ENCODE measurements around the gene CIRBP. TPM values are rescaled to one million over a fixed set of nuclear protein-coding genes. Genes with fewer than 3 reads are reported as not detected.
A peak's percentile ranks its signal among the peaks of the same experiment; 100 is the strongest.

Gene CIRBP
- total and polyA plus RNA-seq, 3 experiments from 2014 or later: 238 to 258 (median 253) TPM

DNA sequence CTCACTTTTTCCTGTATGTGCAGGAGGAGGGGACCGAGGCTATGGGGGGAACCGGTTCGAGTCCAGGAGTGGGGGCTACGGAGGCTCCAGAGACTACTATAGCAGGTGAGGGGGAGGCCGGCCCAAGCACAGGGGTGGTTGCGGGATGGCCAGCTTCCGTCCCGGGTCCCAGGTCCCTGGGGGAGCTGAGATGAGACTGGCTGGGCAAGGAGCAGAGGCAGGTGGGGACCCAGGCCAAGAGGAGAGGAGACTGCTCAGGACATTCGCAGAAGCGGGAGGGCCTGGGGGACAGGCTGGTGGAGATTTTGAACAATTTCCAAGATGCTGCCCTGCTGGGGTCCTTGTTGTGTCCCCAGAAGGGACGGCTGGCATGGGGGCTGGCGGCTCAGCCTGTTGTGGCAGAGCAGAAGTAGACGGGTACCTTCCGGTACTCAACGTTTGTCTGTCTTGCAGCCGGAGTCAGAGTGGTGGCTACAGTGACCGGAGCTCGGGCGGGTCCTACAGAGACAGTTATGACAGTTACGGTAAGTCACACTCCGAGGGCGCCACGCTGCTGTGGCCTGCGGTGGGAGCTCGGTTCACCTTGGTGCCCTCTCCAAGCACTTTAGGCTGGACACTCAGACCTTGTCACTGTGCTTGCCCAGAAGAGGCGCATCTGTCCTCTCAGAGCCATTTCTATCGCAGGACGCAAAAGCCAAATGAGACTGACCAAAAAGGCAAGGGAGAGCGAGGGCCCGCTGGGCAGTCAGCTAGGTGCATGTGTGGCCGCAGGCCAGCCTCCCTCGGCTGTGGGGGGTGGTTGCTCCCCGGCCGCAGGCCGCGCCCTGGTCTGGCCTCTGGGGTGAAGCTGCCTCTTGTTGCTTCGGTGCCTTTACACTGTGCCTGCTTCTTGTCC is 2.6 kb downstream of the CIRBP start:
- Histone ChIP-seq H3K4me3 (ENCODE audit: low read length) (peak overlapping the region; percentile 99), H3K4me1 (ENCODE audit: insufficient read depth, low read length) (peaks cover 82% of the 10 kb centered on the region), H3K36me3 (ENCODE audit: insufficient read depth, low read length) (peaks cover 42% of the 10 kb centered on the region), H3K27me3 (ENCODE audit: insufficient read depth, low read length, poor library complexity, severe bottlenecking) (no peaks in the 10 kb centered on the region), H3K9me3 (ENCODE audit: low read length) (no peaks in the 10 kb centered on the region), H3K27ac (ENCODE audit: low read depth, low read length) (peak overlapping the region; percentile 54)
- no peaks in the 10 kb centered on the region for H3K9me3 Mint-ChIP-seq
- H3K27ac Mint-ChIP-seq: peak overlapping the region; percentile 86 to 98 (median 93)
- peaks cover 0 to 10% of the 10 kb centered on the region in 2 donors for H3K27me3 Mint-ChIP-seq
- POLR2A ChIA-PET: interaction anchor here (0.9 to 3.5 kb wide), 2 partner anchors 19 to 27 kb away, joined by 5 to 17 read pairs; no protein-coding TSS in a partner anchor
- H3K4me3 Mint-ChIP-seq: peak overlapping the region; percentile 86 to 92 (median 87)
- H3K4me1 Mint-ChIP-seq: peaks cover 55 to 74% (median 60%) of the 10 kb centered on the region in 3 donors
- DNase-seq: no peak
- H3K36me3 Mint-ChIP-seq: peaks cover 14 to 52% (median 17%) of the 10 kb centered on the region in 3 donors
- CTCF ChIA-PET: interaction anchor here (1.0 to 1.9 kb wide), 3 partner anchors 18 to 28 kb away, joined by 3 to 7 read pairs (median 4); no protein-coding TSS in a partner anchor

GRCh38 chr19:1272423-1273262 is 3.5 kb downstream of the CIRBP start:
- Mint-ChIP-seq H3K27ac (peak overlapping the region in 7 of 8 donors; percentile 17 to 98 (median 72)), H3K4me1 (peaks cover 53 to 71% (median 56%) of the 10 kb centered on the region in 3 donors), H3K9me3 (no peaks in the 10 kb centered on the region), H3K27me3 (peaks cover 0 to 10% of the 10 kb centered on the region in 2 donors), H3K4me3 (peak overlapping the region; percentile 26 to 87 (median 56)), H3K36me3 (peaks cover 14 to 55% (median 19%) of the 10 kb centered on the region in 3 donors)
- peak overlapping the region; percentile 4 for H3K27ac ChIP-seq (ENCODE audit: low read depth, low read length)
- peaks cover 42% of the 10 kb centered on the region for H3K36me3 ChIP-seq (ENCODE audit: insufficient read depth, low read length)
- no peaks in the 10 kb centered on the region for H3K9me3 ChIP-seq (ENCODE audit: low read length)
- H3K27me3 ChIP-seq (ENCODE audit: insufficient read depth, low read length, poor library complexity, severe bottlenecking): no peaks in the 10 kb centered on the region
- H3K4me3 ChIP-seq (ENCODE audit: low read length): no peak overlapping the region
- no peak for DNase-seq
- ChIA-PET CTCF (interaction anchor here (1.0 to 1.9 kb wide), 5 partner anchors 11 to 29 kb away, joined by 3 to 15 read pairs (median 4); no protein-coding TSS in a partner anchor), POLR2A (interaction anchor here (0.9 to 3.5 kb wide), 3 partner anchors 9 to 28 kb away, joined by 4 to 17 read pairs (median 5); no protein-coding TSS in a partner anchor)
- H3K4me1 ChIP-seq (ENCODE audit: insufficient read depth, low read length): peaks cover 80% of the 10 kb centered on the region

- H3K27ac ChIP-seq (ENCODE audit: low read depth, low read length): peak overlapping the region; percentile 92
- no peak overlapping the region for H3K4me3 ChIP-seq (ENCODE audit: low read length)
- H3K27me3 ChIP-seq (ENCODE audit: insufficient read depth, low read length, poor library complexity, severe bottlenecking): no peaks in the 10 kb centered on the region
- POLR2A ChIA-PET: interaction anchor here (0.8 to 3.5 kb wide), 3 partner anchors 10 to 29 kb away, joined by 4 to 17 read pairs (median 4); no protein-coding TSS in a partner anchor
- Mint-ChIP-seq H3K9me3 (no peaks in the 10 kb centered on the region), H3K36me3 (peaks cover 14 to 58% (median 19%) of the 10 kb centered on the region in 3 donors), H3K4me1 (peaks cover 53 to 66% (median 55%) of the 10 kb centered on the region in 3 donors), H3K27ac (peak overlapping the region; percentile 54 to 98 (median 82)), H3K4me3 (peak overlapping the region; percentile 43 to 87 (median 69)), H3K27me3 (peaks cover 0 to 10% of the 10 kb centered on the region in 2 donors)
- no peak for DNase-seq
- H3K36me3 ChIP-seq (ENCODE audit: insufficient read depth, low read length): peaks cover 42% of the 10 kb centered on the region
- H3K4me1 ChIP-seq (ENCODE audit: insufficient read depth, low read length): peaks cover 72% of the 10 kb centered on the region
- H3K9me3 ChIP-seq (ENCODE audit: low read length): no peaks in the 10 kb centered on the region
- CTCF ChIA-PET: interaction anchor here (0.9 to 1.7 kb wide), 3 partner anchors 10 to 29 kb away, joined by 3 to 15 read pairs (median 3); no protein-coding TSS in a partner anchor
Observed at GRCh38 chr19:1273263-1274041, 4.3 kb downstream of the CIRBP start.

GRCh38 chr19:1274081-1274851 is 5.1 kb downstream of the CIRBP start:
- Histone ChIP-seq H3K27me3 (ENCODE audit: insufficient read depth, low read length, poor library complexity, severe bottlenecking) (no peaks in the 10 kb centered on the region), H3K36me3 (ENCODE audit: insufficient read depth, low read length) (peaks cover 49% of the 10 kb centered on the region), H3K4me3 (ENCODE audit: low read length) (no peak overlapping the region), H3K27ac (ENCODE audit: low read depth, low read length) (peak overlapping the region; percentile 92), H3K4me1 (ENCODE audit: insufficient read depth, low read length) (peaks cover 67% of the 10 kb centered on the region), H3K9me3 (ENCODE audit: low read length) (no peaks in the 10 kb centered on the region)
- POLR2A ChIA-PET: interaction anchor here (0.8 to 3.5 kb wide), 3 partner anchors 10 to 30 kb away, joined by 4 to 17 read pairs (median 4); no protein-coding TSS in a partner anchor
- Mint-ChIP-seq H3K27me3 (peaks cover 0 to 10% of the 10 kb centered on the region in 2 donors), H3K9me3 (no peaks in the 10 kb centered on the region), H3K4me3 (peak overlapping the region in 6 of 7 donors; percentile 13 to 87 (median 65)), H3K4me1 (peaks cover 49 to 59% (median 50%) of the 10 kb centered on the region in 3 donors), H3K27ac (peak overlapping the region; percentile 35 to 98 (median 81)), H3K36me3 (peaks cover 14 to 65% (median 19%) of the 10 kb centered on the region in 3 donors)
- no peak for DNase-seq
- CTCF ChIA-PET: interaction anchor here (0.9 to 1.7 kb wide), 3 partner anchors 11 to 30 kb away, joined by 3 to 15 read pairs (median 3); no protein-coding TSS in a partner anchor

- Histone ChIP-seq H3K36me3 (ENCODE audit: insufficient read depth, low read length) (peaks cover 51% of the 10 kb centered on the region), H3K9me3 (ENCODE audit: low read length) (no peaks in the 10 kb centered on the region), H3K4me3 (ENCODE audit: low read length) (peak overlapping the region; percentile 49), H3K27me3 (ENCODE audit: insufficient read depth, low read length, poor library complexity, severe bottlenecking) (no peaks in the 10 kb centered on the region), H3K4me1 (ENCODE audit: insufficient read depth, low read length) (peaks cover 66% of the 10 kb centered on the region), H3K27ac (ENCODE audit: low read depth, low read length) (peak overlapping the region; percentile 92)
- peak overlapping the region in 3 of 8 donors; percentile 70 to 98 (median 78) for H3K27ac Mint-ChIP-seq
- peak overlapping the region in 4 of 7 donors; percentile 50 to 82 (median 72) for H3K4me3 Mint-ChIP-seq
- CTCF ChIA-PET: interaction anchor here (1.0 to 1.8 kb wide), 3 partner anchors 9 to 31 kb away, joined by 6 to 15 read pairs (median 12); no protein-coding TSS in a partner anchor
- DNase-seq: peak in 1 of 5 donors; percentile 63
- POLR2A ChIA-PET: interaction anchor here (0.8 to 1.8 kb wide), 9 partner anchors 9 to 205 kb away, joined by 3 to 18 read pairs (median 3); a partner anchor contains a TSS
- peaks cover 14 to 68% (median 20%) of the 10 kb centered on the region in 3 donors for H3K36me3 Mint-ChIP-seq
- peaks cover 51 to 62% (median 53%) of the 10 kb centered on the region in 3 donors for H3K4me1 Mint-ChIP-seq
- peaks cover 0 to 10% of the 10 kb centered on the region in 2 donors for H3K27me3 Mint-ChIP-seq
- no peaks in the 10 kb centered on the region for H3K9me3 Mint-ChIP-seq
Observed at GRCh38 chr19:1274852-1275259, 5.7 kb downstream of the CIRBP start.

DNA sequence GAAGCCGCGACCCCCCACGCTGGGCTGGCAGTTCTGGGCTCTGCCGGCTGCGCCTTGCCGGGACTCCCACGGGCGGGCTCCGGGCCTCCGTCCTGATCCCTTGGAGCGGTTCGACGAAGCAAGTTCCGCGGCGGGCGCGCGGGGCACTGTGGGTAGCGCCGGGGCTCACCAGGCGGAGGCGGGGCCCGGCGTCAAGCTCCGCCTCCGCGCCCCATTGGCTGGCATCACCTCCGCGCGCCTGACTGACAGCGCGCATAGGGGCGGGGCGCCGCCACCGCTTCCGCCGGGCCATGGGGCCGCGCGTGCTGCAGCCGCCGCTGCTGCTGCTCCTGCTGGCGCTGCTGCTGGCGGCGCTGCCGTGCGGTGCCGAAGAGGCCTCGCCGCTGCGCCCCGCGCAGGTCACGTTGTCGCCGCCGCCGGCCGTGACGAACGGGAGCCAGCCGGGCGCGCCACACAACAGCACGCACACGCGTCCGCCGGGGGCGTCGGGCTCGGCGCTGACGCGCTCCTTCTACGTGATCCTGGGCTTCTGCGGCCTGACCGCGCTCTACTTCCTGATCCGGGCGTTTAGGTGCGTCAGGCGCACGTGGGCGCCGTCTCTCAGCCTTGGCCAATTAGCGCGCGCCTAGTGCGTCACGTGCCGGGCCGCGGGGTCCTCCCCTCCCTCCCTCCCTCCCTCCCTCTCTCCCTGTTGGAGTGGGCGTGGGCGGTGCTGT is 6.3 kb downstream of the CIRBP start, which contains the start of gene FAM174C:
Gene FAM174C, plus strand, starts transcription at position 271 of the 716 bp plus-strand sequence. Its CDS starts 20 bp downstream, at position 291.
- Mint-ChIP-seq H3K27me3 (peaks cover 0 to 6% of the 10 kb centered on the region in 2 donors), H3K36me3 (peaks cover 11 to 66% (median 18%) of the 10 kb centered on the region in 3 donors), H3K4me1 (peaks cover 48 to 61% (median 50%) of the 10 kb centered on the region in 3 donors), H3K9me3 (no peaks in the 10 kb centered on the region), H3K4me3 (peak within 1 kb of the TSS; percentile 79 to 87 (median 84)), H3K27ac (peak within 1 kb of the TSS; percentile 78 to 98 (median 93))
- H3K4me3 ChIP-seq (ENCODE audit: low read length): peak within 1 kb of the TSS; percentile 74
- H3K27ac ChIP-seq (ENCODE audit: low read depth, low read length): peak within 1 kb of the TSS; percentile 92
- CTCF ChIA-PET: interaction anchor here (1.0 to 1.8 kb wide), 2 partner anchors 9 to 31 kb away, joined by 6 to 12 read pairs; no protein-coding TSS in a partner anchor
- H3K4me1 ChIP-seq (ENCODE audit: insufficient read depth, low read length): peaks cover 61% of the 10 kb centered on the region
- H3K27me3 ChIP-seq (ENCODE audit: insufficient read depth, low read length, poor library complexity, severe bottlenecking): no peaks in the 10 kb centered on the region
- H3K9me3 ChIP-seq (ENCODE audit: low read length): no peaks in the 10 kb centered on the region
- H3K36me3 ChIP-seq (ENCODE audit: insufficient read depth, low read length): peaks cover 51% of the 10 kb centered on the region
- peak; percentile 96 to 99 (median 97) for DNase-seq
- POLR2A ChIA-PET: interaction anchor here (0.6 to 1.8 kb wide), 10 partner anchors 9 to 205 kb away, joined by 3 to 18 read pairs (median 4); a partner anchor contains a TSS
